Stimulated activated naive CD8-positive, alpha-beta T cell treated with anti-CD3 and anti-CD28 coated beads, Interleukin-15, Interleukin-2, amounts not matched to agents 100 ng/mL and 50 ng/mL, for 24 hours (primary cell): ENCODE results near the gene SMOC2.

Source experiments
- H3K27ac Mint-ChIP-seq: one replicate; pipeline ENCODE4 v1.8.0; 2021; ENCODE audit warnings: mild to moderate bottlenecking, mixed read lengths
- H3K27me3 Mint-ChIP-seq: one replicate; pipeline ENCODE4 v1.8.0; 2021; ENCODE audit warnings: mixed read lengths
- H3K36me3 Mint-ChIP-seq: one replicate; pipeline ENCODE4 v1.8.0; 2021; ENCODE audit warnings: low read depth, mixed read lengths
- H3K4me1 Mint-ChIP-seq: one replicate; pipeline ENCODE4 v1.8.0; 2021; ENCODE audit warnings: low read depth, mixed read lengths
- H3K4me3 Mint-ChIP-seq: one replicate; pipeline ENCODE4 v1.8.0; 2021; ENCODE audit warnings: mild to moderate bottlenecking, mixed read lengths
- H3K9me3 Mint-ChIP-seq: one replicate; pipeline ENCODE4 v1.8.0; 2021; ENCODE audit warnings: mixed read lengths

SMOC2 gene

GRCh38 chr6:168714547-168715260 lies 273.7 kb downstream of the SMOC2 start:
- no peaks in the 10 kb centered on the region for H3K27me3 Mint-ChIP-seq
- H3K27ac Mint-ChIP-seq, result no peak overlapping the region
- H3K9me3 Mint-ChIP-seq, result no peaks in the 10 kb centered on the region
- no peaks in the 10 kb centered on the region for H3K4me1 Mint-ChIP-seq
- no peak overlapping the region for H3K4me3 Mint-ChIP-seq
- H3K36me3 Mint-ChIP-seq, result no peaks in the 10 kb centered on the region

GRCh38 chr6:168715643-168716481 lies 274.9 kb downstream of the SMOC2 start:
- Mint-ChIP-seq H3K36me3 (no peaks in the 10 kb centered on the region), H3K27me3 (no peaks in the 10 kb centered on the region), H3K4me1 (no peaks in the 10 kb centered on the region), H3K9me3 (no peaks in the 10 kb centered on the region), H3K4me3 (no peak overlapping the region), H3K27ac (no peak overlapping the region)

- Mint-ChIP-seq H3K27ac (no peak overlapping the region), H3K4me1 (no peaks in the 10 kb centered on the region), H3K9me3 (no peaks in the 10 kb centered on the region), H3K4me3 (no peak overlapping the region), H3K27me3 (no peaks in the 10 kb centered on the region), H3K36me3 (no peaks in the 10 kb centered on the region)
These were observed 275.6 kb downstream of the SMOC2 start for GRCh38 chr6:168716581-168716980.

GRCh38 chr6:168717491-168717890 lies 276.5 kb downstream of the SMOC2 start:
- H3K27me3 Mint-ChIP-seq, result no peaks in the 10 kb centered on the region
- no peaks in the 10 kb centered on the region for H3K4me1 Mint-ChIP-seq
- no peak overlapping the region for H3K27ac Mint-ChIP-seq
- H3K9me3 Mint-ChIP-seq, result no peaks in the 10 kb centered on the region
- no peak overlapping the region for H3K4me3 Mint-ChIP-seq
- H3K36me3 Mint-ChIP-seq, result no peaks in the 10 kb centered on the region
